ENCODE measurements around the gene CCSER1.
"Not testable (repeated sequence)": the region's sequence is repeated elsewhere in the genome, so short reads cannot be mapped to it uniquely, and the experiment has no call there.

CCSER1 gene

GRCh38 chr4:90816754-90817153 is 689.6 kb downstream of the CCSER1 start:
- no peak overlapping the region for H3K4me3 ChIP-seq (ENCODE audit: low read depth, low read length)
- DNase-seq (ENCODE audit: low read depth, low spot score) = no peak
- in situ Hi-C loops (cut with HindIII; ENCODE audit: low sequenced_read_pairs) = no loop called here
- TF ChIP-seq CTCF (IDR thresholded peaks at IDR 0.05; ENCODE audit: low read depth, low read length) = no peak

GRCh38 chr4:90824266-90825150 is 697.3 kb downstream of the CCSER1 start:
- TF ChIP-seq CTCF (IDR thresholded peaks at IDR 0.05; ENCODE audit: low read depth, low read length) = no peak
- DNase-seq (ENCODE audit: low read depth, low spot score) = no peak
- H3K4me3 ChIP-seq (ENCODE audit: low read depth, low read length) = no peak overlapping the region
- in situ Hi-C loops (cut with HindIII; ENCODE audit: low sequenced_read_pairs) = no loop called here

GRCh38 chr4:90825849-90826248 is 698.7 kb downstream of the CCSER1 start:
- in situ Hi-C loops (cut with HindIII; ENCODE audit: low sequenced_read_pairs) = no loop called here
- no peak overlapping the region for H3K4me3 ChIP-seq (ENCODE audit: low read depth, low read length)
- TF ChIP-seq CTCF (IDR thresholded peaks at IDR 0.05; ENCODE audit: low read depth, low read length) = no peak
- DNase-seq (ENCODE audit: low read depth, low spot score) = no peak

GRCh38 chr4:90833706-90834105 is 706.5 kb downstream of the CCSER1 start:
- TF ChIP-seq CTCF (IDR thresholded peaks at IDR 0.05; ENCODE audit: low read depth, low read length) = no peak
- in situ Hi-C loops (cut with HindIII; ENCODE audit: low sequenced_read_pairs) = no loop called here
- no peak overlapping the region for H3K4me3 ChIP-seq (ENCODE audit: low read depth, low read length)
- DNase-seq (ENCODE audit: low read depth, low spot score) = no peak

GRCh38 chr4:90837241-90837640 is 710.0 kb downstream of the CCSER1 start:
- H3K4me3 ChIP-seq (ENCODE audit: low read depth, low read length) = no peak overlapping the region
- TF ChIP-seq CTCF (IDR thresholded peaks at IDR 0.05; ENCODE audit: low read depth, low read length) = no peak
- in situ Hi-C loops (cut with HindIII; ENCODE audit: low sequenced_read_pairs) = no loop called here
- DNase-seq (ENCODE audit: low read depth, low spot score) = no peak

- H3K4me3 ChIP-seq (ENCODE audit: low read depth, low read length); DNase-seq (ENCODE audit: low read depth, low spot score); in situ Hi-C loops (cut with HindIII; ENCODE audit: low sequenced_read_pairs): not testable (repeated sequence)
Measured at GRCh38 chr4:90838859-90839258, 711.7 kb downstream of the CCSER1 start.

GRCh38 chr4:90840291-90840690 is 713.1 kb downstream of the CCSER1 start:
- in situ Hi-C loops (cut with HindIII; ENCODE audit: low sequenced_read_pairs) = no loop called here
- DNase-seq (ENCODE audit: low read depth, low spot score) = no peak
- H3K4me3 ChIP-seq (ENCODE audit: low read depth, low read length) = no peak overlapping the region
- TF ChIP-seq CTCF (IDR thresholded peaks at IDR 0.05; ENCODE audit: low read depth, low read length) = no peak

Measured in astrocyte of the spinal cord (primary cell).